ENCODE results near the gene MED13L.

Gene MED13L

GRCh38 chr12:116159593-116160200 is 117.8 kb downstream of the MED13L start:
- TF ChIP-seq, protein P1, sequence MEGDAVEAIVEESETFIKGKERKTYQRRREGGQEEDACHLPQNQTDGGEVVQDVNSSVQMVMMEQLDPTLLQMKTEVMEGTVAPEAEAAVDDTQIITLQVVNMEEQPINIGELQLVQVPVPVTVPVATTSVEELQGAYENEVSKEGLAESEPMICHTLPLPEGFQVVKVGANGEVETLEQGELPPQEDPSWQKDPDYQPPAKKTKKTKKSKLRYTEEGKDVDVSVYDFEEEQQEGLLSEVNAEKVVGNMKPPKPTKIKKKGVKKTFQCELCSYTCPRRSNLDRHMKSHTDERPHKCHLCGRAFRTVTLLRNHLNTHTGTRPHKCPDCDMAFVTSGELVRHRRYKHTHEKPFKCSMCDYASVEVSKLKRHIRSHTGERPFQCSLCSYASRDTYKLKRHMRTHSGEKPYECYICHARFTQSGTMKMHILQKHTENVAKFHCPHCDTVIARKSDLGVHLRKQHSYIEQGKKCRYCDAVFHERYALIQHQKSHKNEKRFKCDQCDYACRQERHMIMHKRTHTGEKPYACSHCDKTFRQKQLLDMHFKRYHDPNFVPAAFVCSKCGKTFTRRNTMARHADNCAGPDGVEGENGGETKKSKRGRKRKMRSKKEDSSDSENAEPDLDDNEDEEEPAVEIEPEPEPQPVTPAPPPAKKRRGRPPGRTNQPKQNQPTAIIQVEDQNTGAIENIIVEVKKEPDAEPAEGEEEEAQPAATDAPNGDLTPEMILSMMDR (IDR thresholded peaks at IDR 0.05; ENCODE audit: low read depth, low read length, missing control alignments) = no peak
- DNase-seq (ENCODE audit: low read depth) = no peak
- no peak overlapping the region for H3K4me3 ChIP-seq (ENCODE audit: low read depth, low read length)

DNA sequence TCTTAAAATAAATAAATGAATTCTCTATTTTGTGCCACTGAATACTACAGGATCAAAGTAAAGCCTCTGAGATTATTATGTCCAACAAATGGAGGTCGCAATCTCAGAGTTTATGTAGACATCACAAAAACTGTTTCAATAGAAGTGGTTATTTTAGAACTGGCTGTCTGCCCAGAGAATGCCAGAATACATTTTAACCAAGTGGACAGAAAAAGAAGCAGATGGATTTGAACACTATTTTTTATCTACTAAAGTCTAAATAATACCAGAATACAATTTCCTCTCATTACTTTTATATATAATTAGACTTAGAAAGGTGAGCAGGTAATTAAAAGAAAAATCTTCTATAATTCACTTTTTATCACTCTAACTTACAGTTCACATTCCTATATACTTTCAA is 118.3 kb downstream of the MED13L start:
- DNase-seq (ENCODE audit: low read depth) = no peak
- H3K4me3 ChIP-seq (ENCODE audit: low read depth, low read length) = no peak overlapping the region
- TF ChIP-seq, protein P1 (IDR thresholded peaks at IDR 0.05; ENCODE audit: low read depth, low read length, missing control alignments) = no peak

- no peak for DNase-seq (ENCODE audit: low read depth)
- no peak overlapping the region for H3K4me3 ChIP-seq (ENCODE audit: low read depth, low read length)
- TF ChIP-seq, protein P1 (IDR thresholded peaks at IDR 0.05; ENCODE audit: low read depth, low read length, missing control alignments) = no peak
Observed at GRCh38 chr12:116157845-116158267, 119.6 kb downstream of the MED13L start.

GRCh38 chr12:116156614-116157013 is 120.9 kb downstream of the MED13L start:
- TF ChIP-seq, protein P1 (IDR thresholded peaks at IDR 0.05; ENCODE audit: low read depth, low read length, missing control alignments) = no peak
- no peak for DNase-seq (ENCODE audit: low read depth)
- no peak overlapping the region for H3K4me3 ChIP-seq (ENCODE audit: low read depth, low read length)

GRCh38 chr12:116155383-116155782 is 122.1 kb downstream of the MED13L start:
- TF ChIP-seq, protein P1 (IDR thresholded peaks at IDR 0.05; ENCODE audit: low read depth, low read length, missing control alignments) = no peak
- H3K4me3 ChIP-seq (ENCODE audit: low read depth, low read length) = no peak overlapping the region
- DNase-seq (ENCODE audit: low read depth) = no peak

DNA sequence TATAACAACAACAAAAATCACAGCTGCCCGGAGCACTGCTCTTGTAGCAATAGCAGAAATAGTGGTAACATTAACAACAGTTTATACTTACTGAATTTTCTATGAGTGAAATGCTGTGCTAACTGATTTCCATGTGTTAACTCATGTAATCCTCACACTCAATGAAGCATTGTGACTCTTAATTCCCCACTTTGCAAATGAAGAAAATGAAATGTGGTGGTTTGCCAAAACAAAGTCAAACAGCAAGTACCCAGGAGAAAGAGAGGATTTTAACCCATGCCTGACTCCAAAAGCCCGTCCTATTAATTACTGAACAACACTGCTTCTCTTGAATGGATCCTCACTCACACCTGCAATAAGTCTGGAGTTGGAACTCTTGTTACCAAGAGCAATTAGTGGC is 123.5 kb downstream of the MED13L start:
- TF ChIP-seq, protein P1 (IDR thresholded peaks at IDR 0.05; ENCODE audit: low read depth, low read length, missing control alignments) = no peak
- H3K4me3 ChIP-seq (ENCODE audit: low read depth, low read length) = no peak overlapping the region
- DNase-seq (ENCODE audit: low read depth) = no peak

DNA sequence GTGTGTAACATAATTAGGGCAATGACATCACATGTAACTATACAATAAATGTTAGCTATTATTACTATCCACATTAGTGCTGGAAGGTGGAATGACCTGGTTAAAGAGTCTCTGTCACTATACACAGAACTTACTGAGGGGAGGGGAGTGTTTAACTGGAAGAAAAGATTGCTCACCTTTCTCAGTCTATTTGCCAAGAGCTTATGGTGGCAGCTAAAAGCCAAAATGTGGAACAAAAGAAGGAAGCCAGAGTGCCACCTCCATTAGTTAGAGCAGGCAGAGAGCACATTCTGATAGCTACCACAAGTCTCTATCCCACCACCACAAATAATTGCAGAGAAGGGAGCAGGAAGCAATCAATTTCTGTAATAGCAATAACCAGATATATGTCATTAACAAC is 124.4 kb downstream of the MED13L start:
- TF ChIP-seq, protein P1 (IDR thresholded peaks at IDR 0.05; ENCODE audit: low read depth, low read length, missing control alignments) = no peak
- no peak overlapping the region for H3K4me3 ChIP-seq (ENCODE audit: low read depth, low read length)
- no peak for DNase-seq (ENCODE audit: low read depth)

Measured in GM12864 (cell line).